IgD-negative memory B cell (primary cell): ENCODE measurements around the gene SYNGR4. TPM values are rescaled to one million over a fixed set of nuclear protein-coding genes. Genes with fewer than 3 reads are reported as not detected.
A peak's percentile ranks its signal among the peaks of the same experiment; 100 is the strongest.
"Not testable (repeated sequence)": the region's sequence is repeated elsewhere in the genome, so short reads cannot be mapped to it uniquely, and the experiment has no call there.

ENCODE experiments used
- H3K27ac Mint-ChIP-seq, 3 donors: one replicate each; pipeline ENCODE4 v1.8.0; 2020 to 2022; ENCODE audit warnings: mild to moderate bottlenecking in 3 of 3, mixed read lengths in 3 of 3, moderate library complexity in 1 of 3
- H3K27me3 Mint-ChIP-seq: one replicate; pipeline ENCODE4 v1.8.0; 2021; ENCODE audit warnings: mixed read lengths
- H3K36me3 Mint-ChIP-seq: one replicate; pipeline ENCODE4 v1.8.0; 2020; ENCODE audit warnings: mild to moderate bottlenecking, mixed read lengths
- H3K4me1 Mint-ChIP-seq, 3 donors: one replicate each; pipeline ENCODE4 v1.8.0; 2020 to 2022; ENCODE audit warnings: mixed read lengths in 3 of 3, mild to moderate bottlenecking in 1 of 3
- H3K4me3 Mint-ChIP-seq, 4 donors: one replicate each; pipeline ENCODE4 v1.8.0; 2020 to 2022; ENCODE audit warnings: mild to moderate bottlenecking in 4 of 4, mixed read lengths in 4 of 4, moderate library complexity in 3 of 4
- H3K9me3 Mint-ChIP-seq, 3 donors: one replicate each; pipeline ENCODE4 v1.8.0; 2020 to 2021; ENCODE audit warnings: mixed read lengths in 3 of 3, mild to moderate bottlenecking in 1 of 3
- polyA plus RNA-seq: library from polyadenylated mRNA; unstranded; fragments of 300-500 nt; fragmentation: Illumina TruSeq; gene quantifications from one replicate; pipeline ENCODE4 v1.2.3, GENCODE V29; 2021

SYNGR4 gene, protein sequence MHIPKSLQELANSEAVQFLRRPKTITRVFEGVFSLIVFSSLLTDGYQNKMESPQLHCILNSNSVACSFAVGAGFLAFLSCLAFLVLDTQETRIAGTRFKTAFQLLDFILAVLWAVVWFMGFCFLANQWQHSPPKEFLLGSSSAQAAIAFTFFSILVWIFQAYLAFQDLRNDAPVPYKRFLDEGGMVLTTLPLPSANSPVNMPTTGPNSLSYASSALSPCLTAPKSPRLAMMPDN
- not detected for polyA plus RNA-seq

DNA sequence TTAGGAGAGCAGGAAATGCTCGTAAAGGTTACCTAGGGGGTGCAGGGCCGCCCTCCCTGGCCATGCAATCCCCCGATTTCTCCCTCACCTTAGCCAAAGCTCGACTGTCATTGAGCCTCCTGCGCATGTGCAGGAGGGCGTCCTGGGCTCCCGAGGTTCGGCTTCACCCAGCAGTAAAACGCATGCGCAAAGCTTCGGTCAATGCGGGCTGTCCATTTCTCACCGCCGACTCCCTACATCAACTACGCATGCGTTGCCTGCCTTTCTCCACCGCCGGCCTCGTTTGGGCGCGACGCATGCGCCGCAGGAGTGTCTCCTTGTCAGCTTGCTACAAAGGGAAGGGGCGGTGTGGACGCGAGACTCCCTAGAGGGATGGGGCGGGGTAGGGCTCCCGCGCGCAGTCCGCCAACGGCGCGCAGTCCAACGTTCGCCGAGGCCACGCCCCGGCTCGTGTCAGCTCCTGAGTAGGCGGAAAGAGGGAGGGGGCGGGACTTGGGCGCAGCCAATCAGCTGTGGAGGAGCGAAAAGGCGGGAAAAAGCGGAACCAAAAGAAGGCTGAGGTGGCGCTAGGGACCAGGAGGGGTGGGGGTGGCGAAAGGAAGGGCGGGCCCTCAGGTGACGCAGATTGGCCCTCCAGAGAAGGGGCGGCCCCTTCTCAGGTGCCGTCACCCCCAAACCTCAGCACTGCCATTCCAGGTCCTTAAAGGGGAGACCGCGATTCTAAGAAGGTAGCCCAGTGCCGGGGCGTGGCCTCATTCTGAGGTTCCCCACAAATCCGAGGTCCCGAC lies at the start of gene SYNGR4, which contains the start of gene TMEM143:
Gene SYNGR4 (plus strand): TSS at position 558 of the 788 bp plus-strand sequence. CDS start 1,476 bp downstream, outside the sequence.
Gene TMEM143 (minus strand): TSS at position 131 of the 788 bp plus-strand sequence. CDS start 20 bp downstream, at position 111.
- peak within 1 kb of the TSS; percentile 77 to 98 (median 87) for H3K27ac Mint-ChIP-seq
- peak within 1 kb of the TSS; percentile 61 to 95 (median 90) for H3K4me3 Mint-ChIP-seq
- peaks cover 2% of the 10 kb centered on the region for H3K36me3 Mint-ChIP-seq
- peaks cover 4 to 14% (median 6%) of the 10 kb centered on the region in 3 donors for H3K4me1 Mint-ChIP-seq
- H3K27me3 Mint-ChIP-seq, result no peaks in the 10 kb centered on the region
- no peaks in the 10 kb centered on the region for H3K9me3 Mint-ChIP-seq

DNA sequence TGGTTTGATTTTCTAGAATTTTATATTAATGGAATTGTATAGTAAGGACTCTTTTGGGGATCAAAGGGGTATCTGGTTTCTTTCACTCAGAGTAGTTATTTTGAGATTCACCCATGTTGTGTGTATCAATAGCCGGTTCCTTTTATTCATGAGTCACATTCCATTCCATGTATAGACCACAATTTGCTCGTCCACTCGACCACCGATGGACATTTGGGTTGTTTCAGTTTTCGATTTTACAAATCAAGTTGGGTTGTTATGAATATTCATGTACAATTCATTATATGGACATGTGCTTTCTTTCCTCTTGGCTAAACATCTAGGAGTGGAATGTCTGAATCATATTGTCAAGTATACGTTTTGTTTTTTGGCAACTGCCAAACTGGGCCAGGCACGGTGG lies 48.5 kb upstream of the SYNGR4 start:
- Mint-ChIP-seq H3K4me1 (peaks cover 6 to 10% (median 9%) of the 10 kb centered on the region in 3 donors), H3K27me3 (no peaks in the 10 kb centered on the region), H3K36me3 (no peaks in the 10 kb centered on the region), H3K9me3 (no peaks in the 10 kb centered on the region), H3K27ac (no peak overlapping the region), H3K4me3 (peak overlapping the region in 1 of 4 donors; percentile 5)

DNA sequence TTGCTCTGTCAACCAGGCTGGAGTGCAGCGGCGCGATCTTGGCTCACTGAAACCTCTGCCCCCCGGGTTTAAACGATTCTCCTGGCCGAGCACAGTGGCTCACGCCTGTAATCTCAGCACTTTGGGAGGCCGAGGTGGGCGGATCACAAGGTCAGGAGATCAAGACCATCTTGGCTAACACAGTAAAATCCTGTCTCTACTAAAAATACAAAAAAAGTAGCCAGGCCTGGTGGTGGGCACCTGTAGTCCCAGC lies 46.5 kb upstream of the SYNGR4 start:
- H3K4me3 Mint-ChIP-seq, H3K9me3 Mint-ChIP-seq, H3K36me3 Mint-ChIP-seq, H3K27me3 Mint-ChIP-seq: not testable (repeated sequence)
- peak overlapping the region in 1 of 3 donors; percentile 52 for H3K27ac Mint-ChIP-seq
- peaks cover 12 to 16% (median 15%) of the 10 kb centered on the region in 3 donors for H3K4me1 Mint-ChIP-seq

DNA sequence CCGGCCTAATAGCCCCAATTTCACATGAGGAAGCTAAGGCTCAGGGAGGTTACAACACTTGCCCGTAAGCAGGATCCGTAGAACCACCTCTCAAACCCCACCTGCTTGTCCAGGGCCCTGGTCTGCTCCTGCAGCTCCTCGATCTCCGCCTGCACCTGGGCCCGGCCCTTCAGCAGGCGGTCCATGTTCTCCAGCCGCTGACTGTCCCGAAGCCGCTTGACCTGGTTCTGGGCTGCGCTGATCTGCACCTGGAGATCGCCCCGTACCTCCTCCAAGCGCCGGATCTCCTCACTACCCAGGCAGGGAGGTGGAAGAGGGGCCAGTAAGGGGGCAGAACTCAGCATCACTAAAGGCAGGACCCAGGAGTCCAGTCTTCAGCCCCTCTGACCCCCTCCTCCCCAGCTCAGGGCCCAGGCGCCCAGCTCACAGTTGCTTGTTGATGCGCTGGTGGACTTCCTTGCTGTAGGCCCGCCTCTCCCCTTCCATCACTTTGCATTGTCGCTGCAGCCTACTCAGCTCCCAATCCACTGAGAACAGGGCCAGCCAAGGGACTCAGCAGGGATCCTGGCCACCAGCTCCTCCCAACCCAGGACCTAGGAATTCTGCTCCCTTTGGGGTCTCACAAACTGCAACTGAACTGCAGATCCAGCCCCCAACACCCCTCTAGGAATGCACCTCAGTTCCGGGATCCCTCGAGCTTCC lies 45.7 kb upstream of the SYNGR4 start:
- H3K27me3 Mint-ChIP-seq, result no peaks in the 10 kb centered on the region
- no peaks in the 10 kb centered on the region for H3K9me3 Mint-ChIP-seq

DNA sequence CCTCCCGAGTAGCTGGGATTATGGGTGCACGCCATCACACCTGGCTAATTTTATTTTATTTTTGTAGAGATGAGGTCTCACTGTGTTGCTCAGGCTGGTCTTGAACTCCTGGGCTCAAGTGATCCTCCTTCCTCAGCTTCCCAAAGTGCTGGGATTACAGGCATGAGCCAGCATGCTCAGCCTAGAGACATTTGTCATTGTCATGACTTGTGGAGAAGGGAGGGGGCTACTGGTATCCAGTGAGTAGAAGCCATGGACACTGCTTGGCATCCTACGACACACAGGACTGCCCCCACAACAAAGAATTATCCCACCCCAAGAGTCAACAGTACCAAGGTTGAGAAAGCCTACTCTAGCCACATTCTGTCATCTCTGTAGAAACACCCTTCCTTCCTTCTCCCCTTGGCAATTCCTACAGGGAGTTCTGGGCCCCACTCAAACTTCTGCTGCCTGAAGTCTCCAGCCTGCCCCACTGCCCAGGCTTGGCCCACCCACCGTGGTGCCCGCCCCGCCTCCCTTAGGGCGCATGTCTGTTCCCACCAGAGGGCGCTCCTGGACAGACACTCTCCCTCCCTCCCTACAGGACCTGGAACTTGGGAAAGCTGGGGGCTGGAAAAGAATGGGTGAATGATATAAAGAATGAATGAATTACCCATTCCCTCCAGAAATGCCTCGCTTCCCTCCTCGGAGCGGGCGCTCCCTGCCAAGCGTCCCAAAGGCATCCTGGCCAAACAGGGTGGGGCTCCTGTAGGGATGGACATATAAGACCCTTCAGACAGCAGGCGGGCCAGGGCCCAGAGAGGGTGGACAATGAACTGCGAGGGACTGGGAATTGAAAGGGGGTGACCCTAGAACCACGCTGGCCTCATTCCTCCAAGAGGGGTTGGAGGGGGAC lies 44.3 kb upstream of the SYNGR4 start:
- H3K9me3 Mint-ChIP-seq, result no peaks in the 10 kb centered on the region
- H3K4me1 Mint-ChIP-seq, result peaks cover 26 to 28% (median 27%) of the 10 kb centered on the region in 3 donors

More for the DNA sequence above, 45.7 kb upstream of the SYNGR4 start:
- H3K27ac Mint-ChIP-seq, result peak overlapping the region in 1 of 3 donors; percentile 52
- peaks cover under 1% of the 10 kb centered on the region for H3K36me3 Mint-ChIP-seq
- H3K4me1 Mint-ChIP-seq, result peaks cover 17 to 22% (median 20%) of the 10 kb centered on the region in 3 donors
- no peak overlapping the region for H3K4me3 Mint-ChIP-seq

DNA sequence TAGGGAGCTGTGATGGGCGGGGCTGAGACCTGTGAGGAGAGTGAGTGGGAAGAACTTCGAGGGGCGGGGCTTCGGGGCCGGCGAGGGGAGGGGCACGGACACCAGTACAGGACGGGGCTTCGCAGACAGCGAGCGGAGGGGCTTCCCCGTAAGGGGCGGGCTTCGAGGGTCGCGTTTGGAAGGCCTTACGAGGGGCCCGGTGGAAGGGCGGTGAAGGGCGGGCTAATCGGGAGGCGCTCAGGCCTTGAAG lies 42.9 kb upstream of the SYNGR4 start:
- peaks cover 6% of the 10 kb centered on the region for H3K36me3 Mint-ChIP-seq

More for the DNA sequence above, 44.3 kb upstream of the SYNGR4 start:
- H3K36me3 Mint-ChIP-seq, result peaks cover 3% of the 10 kb centered on the region
- H3K27ac Mint-ChIP-seq, result peak overlapping the region; percentile 69 to 100 (median 99)
- no peaks in the 10 kb centered on the region for H3K27me3 Mint-ChIP-seq
- H3K4me3 Mint-ChIP-seq, result peak overlapping the region in 2 of 4 donors; percentile 83 to 99

DNA sequence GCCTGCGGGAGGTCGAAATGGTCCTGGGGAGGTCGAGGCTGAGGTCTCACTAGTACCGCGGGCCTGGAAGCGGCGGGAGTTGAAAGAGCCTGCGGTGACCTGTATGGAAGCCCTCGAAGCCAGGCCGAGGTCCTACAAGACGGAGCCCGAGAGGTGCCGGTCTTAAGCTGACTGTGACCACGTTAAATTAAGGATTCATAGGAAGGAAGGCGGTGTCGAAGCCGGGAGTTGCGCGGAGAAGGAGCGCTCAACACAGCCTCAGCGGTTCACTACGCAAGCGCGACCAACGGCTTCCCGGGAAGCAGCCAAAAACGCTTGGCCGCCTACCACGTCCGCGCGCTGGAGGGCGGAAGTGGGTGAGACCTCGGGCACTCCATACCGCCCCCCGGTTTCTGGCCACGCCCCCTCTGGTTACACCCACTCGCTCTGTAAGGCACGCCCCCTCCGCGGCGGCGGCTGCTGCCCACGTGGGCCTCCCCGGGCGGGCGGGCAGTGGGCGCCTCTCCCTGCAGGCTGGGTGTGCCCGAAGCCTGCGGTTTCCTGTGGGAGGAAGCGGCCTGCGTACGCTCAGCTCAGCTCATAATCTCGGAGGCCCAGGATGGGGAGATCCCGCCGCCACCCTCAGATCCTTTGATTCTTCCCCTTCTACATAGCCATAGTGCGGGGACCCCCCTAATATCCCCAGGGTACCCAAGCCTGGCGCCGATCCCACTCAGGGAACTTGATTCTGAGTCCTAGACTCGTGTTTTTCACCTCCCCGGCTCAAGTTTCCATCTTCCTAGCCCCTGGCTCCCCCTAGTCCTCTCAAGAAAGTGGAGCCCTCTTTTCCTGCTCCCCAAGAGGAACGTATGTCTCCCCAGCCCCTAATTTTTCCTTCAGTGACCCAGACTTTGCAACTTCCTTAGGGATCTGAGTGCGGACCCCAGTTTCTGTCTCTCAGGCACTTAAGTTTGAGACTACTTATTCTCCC lies 42.3 kb upstream of the SYNGR4 start:
- peak overlapping the region; percentile 83 to 99 (median 96) for H3K4me3 Mint-ChIP-seq
- peaks cover 6% of the 10 kb centered on the region for H3K36me3 Mint-ChIP-seq
- H3K27me3 Mint-ChIP-seq, result no peaks in the 10 kb centered on the region
- H3K9me3 Mint-ChIP-seq, result no peaks in the 10 kb centered on the region
- H3K4me1 Mint-ChIP-seq, result peaks cover 30 to 33% (median 32%) of the 10 kb centered on the region in 3 donors
- peak overlapping the region; percentile 99 to 100 (median 99) for H3K27ac Mint-ChIP-seq

More for the DNA sequence above, 42.9 kb upstream of the SYNGR4 start:
- H3K27me3 Mint-ChIP-seq, result no peaks in the 10 kb centered on the region
- H3K4me3 Mint-ChIP-seq, result peak overlapping the region; percentile 83 to 99 (median 96)
- no peaks in the 10 kb centered on the region for H3K9me3 Mint-ChIP-seq
- peaks cover 30 to 32% (median 31%) of the 10 kb centered on the region in 3 donors for H3K4me1 Mint-ChIP-seq
- peak overlapping the region; percentile 99 to 100 (median 99) for H3K27ac Mint-ChIP-seq

DNA sequence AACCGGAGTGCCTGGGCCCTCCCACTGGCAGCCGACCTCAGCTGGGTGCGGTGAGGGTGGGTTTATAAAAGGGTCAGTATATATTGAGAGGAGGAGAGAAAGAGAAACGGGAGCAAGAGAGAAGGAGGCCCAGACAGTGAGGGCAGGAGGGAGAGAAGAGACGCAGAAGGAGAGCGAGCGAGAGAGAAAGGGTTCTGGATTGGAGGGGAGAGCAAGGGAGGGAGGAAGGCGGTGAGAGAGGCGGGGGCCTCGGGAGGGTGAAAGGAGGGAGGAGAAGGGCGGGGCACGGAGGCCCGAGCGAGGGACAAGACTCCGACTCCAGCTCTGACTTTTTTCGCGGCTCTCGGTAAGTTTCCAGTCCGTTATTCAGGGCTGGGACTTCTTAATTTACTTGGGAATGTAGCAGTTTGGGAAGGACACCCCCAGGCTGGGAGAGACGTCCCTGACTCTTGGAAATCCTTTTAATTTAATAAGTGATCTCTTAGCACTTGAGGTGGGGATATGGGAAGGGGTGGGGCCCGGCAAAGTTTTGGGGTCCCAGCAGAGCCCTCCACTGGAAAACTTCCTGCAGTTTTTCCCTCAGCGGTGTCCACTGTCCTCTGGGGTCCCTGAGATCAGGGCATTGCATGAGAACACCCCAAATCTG lies 38.8 kb upstream of the SYNGR4 start, which contains the start of gene EMP3:
Gene EMP3 (plus strand): TSS at position 288 of the 646 bp plus-strand sequence. CDS start 1,293 bp downstream, outside the sequence.
- no peaks in the 10 kb centered on the region for H3K27me3 Mint-ChIP-seq
- no peaks in the 10 kb centered on the region for H3K9me3 Mint-ChIP-seq
- H3K4me3 Mint-ChIP-seq, result peak within 1 kb of the TSS; percentile 83 to 98 (median 96)
- H3K36me3 Mint-ChIP-seq, result peaks cover 19% of the 10 kb centered on the region
- H3K4me1 Mint-ChIP-seq, result peaks cover 40 to 51% (median 50%) of the 10 kb centered on the region in 3 donors
- H3K27ac Mint-ChIP-seq, result peak within 1 kb of the TSS; percentile 99 to 100 (median 99)

DNA sequence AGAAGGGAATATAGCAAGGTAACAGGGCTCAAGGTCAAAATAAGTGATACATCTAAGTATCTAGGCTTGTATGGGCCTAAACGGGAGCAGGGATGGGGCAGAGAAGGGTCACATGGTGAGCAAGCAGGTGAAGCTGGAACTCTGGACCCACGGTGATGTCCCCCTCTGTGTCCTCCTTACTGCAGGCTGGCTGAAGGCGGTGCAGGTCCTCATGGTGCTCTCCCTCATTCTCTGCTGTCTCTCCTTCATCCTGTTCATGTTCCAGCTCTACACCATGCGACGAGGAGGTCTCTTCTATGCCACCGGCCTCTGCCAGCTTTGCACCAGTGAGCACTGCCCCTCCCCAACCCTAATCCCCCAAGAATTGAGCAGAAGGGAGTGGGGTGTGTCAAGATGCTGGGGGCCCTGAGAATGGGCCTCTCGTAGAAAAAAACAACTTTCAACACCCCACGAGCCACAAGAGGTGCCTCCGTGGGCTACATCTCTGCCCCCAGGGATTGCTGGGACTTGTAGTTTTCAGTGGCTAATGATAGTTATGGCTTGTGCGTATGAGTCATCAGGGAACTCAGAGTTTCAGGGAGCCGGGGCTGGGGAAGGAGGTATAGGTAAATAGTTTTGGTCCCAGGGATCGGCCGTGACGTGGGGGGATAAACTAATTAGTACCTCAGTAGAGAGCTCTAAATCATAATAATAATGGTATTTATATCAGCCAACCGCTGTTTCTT lies 34.8 kb upstream of the SYNGR4 start:
- Mint-ChIP-seq H3K4me3 (peak overlapping the region; percentile 78 to 94 (median 92)), H3K4me1 (peaks cover 22 to 45% (median 42%) of the 10 kb centered on the region in 3 donors), H3K27me3 (no peaks in the 10 kb centered on the region), H3K36me3 (peaks cover 17% of the 10 kb centered on the region), H3K9me3 (no peaks in the 10 kb centered on the region), H3K27ac (peak overlapping the region; percentile 94 to 97 (median 96))

DNA sequence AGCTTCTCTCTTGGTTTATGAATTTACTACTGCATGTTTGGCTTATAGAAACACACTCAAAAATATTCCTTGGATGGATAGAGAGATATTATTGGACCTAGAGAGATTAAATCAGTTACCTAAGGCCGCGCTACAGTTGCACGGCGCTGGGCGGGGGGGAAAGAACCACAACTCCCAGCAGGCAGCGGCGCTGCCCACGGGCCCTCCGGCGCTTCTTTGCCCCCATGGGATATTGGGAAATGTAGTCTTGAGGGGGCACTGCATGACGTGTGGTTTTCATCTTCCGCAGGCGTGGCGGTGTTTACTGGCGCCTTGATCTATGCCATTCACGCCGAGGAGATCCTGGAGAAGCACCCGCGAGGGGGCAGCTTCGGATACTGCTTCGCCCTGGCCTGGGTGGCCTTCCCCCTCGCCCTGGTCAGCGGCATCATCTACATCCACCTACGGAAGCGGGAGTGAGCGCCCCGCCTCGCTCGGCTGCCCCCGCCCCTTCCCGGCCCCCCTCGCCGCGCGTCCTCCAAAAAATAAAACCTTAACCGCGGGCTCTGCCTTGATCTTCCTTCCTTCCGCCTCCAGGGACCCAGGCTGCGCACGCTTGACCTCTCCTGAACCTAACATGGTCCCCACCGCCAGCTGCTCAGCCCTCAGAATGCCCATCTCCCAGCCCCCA lies 34.0 kb upstream of the SYNGR4 start:
- Mint-ChIP-seq H3K27ac (peak overlapping the region; percentile 94 to 97 (median 96)), H3K27me3 (no peaks in the 10 kb centered on the region), H3K9me3 (no peaks in the 10 kb centered on the region), H3K4me3 (peak overlapping the region; percentile 78 to 94 (median 92)), H3K36me3 (peaks cover 14% of the 10 kb centered on the region), H3K4me1 (peaks cover 18 to 41% (median 38%) of the 10 kb centered on the region in 3 donors)

DNA sequence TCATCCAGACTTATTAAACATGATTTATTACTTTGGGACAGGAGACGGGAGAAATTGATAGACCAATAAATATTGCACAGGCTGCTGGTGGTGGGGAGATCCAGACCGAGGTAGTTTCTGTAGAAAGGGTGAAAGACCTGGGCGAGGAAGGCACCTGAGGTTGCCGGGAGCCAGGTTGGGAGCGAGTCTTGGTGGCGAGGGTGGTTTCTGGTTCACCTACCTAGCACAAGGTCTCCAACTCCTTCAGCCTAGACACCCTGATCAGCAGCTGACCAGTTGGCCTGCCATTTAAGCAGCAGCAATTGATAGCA lies 31.9 kb upstream of the SYNGR4 start:
- peaks cover 17 to 37% (median 35%) of the 10 kb centered on the region in 3 donors for H3K4me1 Mint-ChIP-seq
- H3K36me3 Mint-ChIP-seq, result peaks cover 12% of the 10 kb centered on the region
- peak overlapping the region; percentile 91 to 100 (median 98) for H3K4me3 Mint-ChIP-seq
- no peaks in the 10 kb centered on the region for H3K9me3 Mint-ChIP-seq
- H3K27ac Mint-ChIP-seq, result peak overlapping the region; percentile 88 to 100 (median 99)
- no peaks in the 10 kb centered on the region for H3K27me3 Mint-ChIP-seq
